HepG2 (cell line): ENCODE measurements around the gene ART5. TPM values are rescaled to one million over a fixed set of nuclear protein-coding genes. Genes with fewer than 3 reads are reported as not detected.

Experiments used
- AKNA ChIP-seq: sonication (generic); formaldehyde crosslinking; IDR thresholded peaks from 2 replicates; pipeline ENCODE4 v1.4.0; 2020; ENCODE audit warnings: missing genetic modification reagents, borderline replicate concordance
- BATF2 ChIP-seq: sonication (generic); formaldehyde crosslinking; IDR thresholded peaks from 2 replicates; pipeline ENCODE4 v1.8.0; 2022; ENCODE audit warnings: mild to moderate bottlenecking, missing genetic modification reagents, moderate library complexity
- ETS1 ChIP-seq: sonication (generic); formaldehyde crosslinking; IDR thresholded peaks from 2 replicates; pipeline ENCODE4 v1.4.0; 2020; ENCODE audit warnings: missing genetic modification reagents
- GABPA ChIP-seq, 2 experiments: IDR thresholded peaks; 2 replicates each; pipeline ENCODE4 v1.6.1; 2011 to 2016; ENCODE audit warnings: low read depth in 2 of 2, low read length in 1 of 2, missing biosample characterization in 1 of 2, missing genetic modification characterization in 1 of 2
- HOXA3 ChIP-seq: sonication (generic); formaldehyde crosslinking; IDR thresholded peaks from 2 replicates; pipeline ENCODE4 v1.5.0; 2020; ENCODE audit warnings: missing genetic modification reagents
- NCOA2 ChIP-seq: sonication (generic); formaldehyde crosslinking; IDR thresholded peaks from 2 replicates; pipeline ENCODE4 v1.8.0; 2022; ENCODE audit warnings: inconsistent platforms
- PHB2 ChIP-seq: fragments of 450-650 bp; IDR thresholded peaks from 2 replicates; pipeline ENCODE4 v1.6.1; 2018; ENCODE audit not compliant: partially characterized antibody
- SIN3B ChIP-seq: fragments of 150-350 bp; IDR thresholded peaks from 2 replicates; pipeline ENCODE4 v1.6.1; 2014; ENCODE audit warnings: low read length
- TCF12 ChIP-seq, 2 experiments: fragments of 450-650 bp in 1 of 2; sonication (generic) in 1 of 2; formaldehyde crosslinking in 1 of 2; IDR thresholded peaks; 2 replicates each; pipeline versions ENCODE4 v1.6.1 to v1.8.0; 2017 to 2022; ENCODE audit warnings: antibody characterized with exemption in 1 of 2, mild to moderate bottlenecking in 1 of 2, missing genetic modification reagents in 1 of 2, moderate library complexity in 1 of 2
- THAP9 ChIP-seq: sonication (generic); formaldehyde crosslinking; IDR thresholded peaks from 2 replicates; pipeline ENCODE4; 2020; ENCODE audit warnings: missing genetic modification reagents, mild to moderate bottlenecking, borderline replicate concordance
- ZNF232 ChIP-seq: sonication (generic); formaldehyde crosslinking; IDR thresholded peaks from 2 replicates; pipeline ENCODE4 v1.4.0; 2020; ENCODE audit warnings: missing genetic modification reagents, borderline replicate concordance
- ZNF354B ChIP-seq: sonication (generic); formaldehyde crosslinking; IDR thresholded peaks from 2 replicates; pipeline ENCODE4 v1.8.0; 2022; ENCODE audit warnings: mild to moderate bottlenecking, missing genetic modification reagents
- ZNF543 ChIP-seq: sonication (generic); formaldehyde crosslinking; IDR thresholded peaks from 2 replicates; pipeline ENCODE4 v1.4.0; 2020; ENCODE audit warnings: mild to moderate bottlenecking, missing genetic modification reagents
- ZNF563 ChIP-seq: sonication (generic); formaldehyde crosslinking; IDR thresholded peaks from 2 replicates; pipeline ENCODE4 v1.8.0; 2022; ENCODE audit warnings: mild to moderate bottlenecking, moderate library complexity, missing genetic modification reagents
- ZNF777 ChIP-seq: sonication (generic); formaldehyde crosslinking; IDR thresholded peaks from 2 replicates; pipeline ENCODE4 v1.4.0; 2020; ENCODE audit warnings: missing genetic modification reagents
- ZNF788 ChIP-seq: sonication (generic); formaldehyde crosslinking; IDR thresholded peaks from 2 replicates; pipeline ENCODE4 v1.5.0; 2020; ENCODE audit warnings: mild to moderate bottlenecking, missing genetic modification reagents, borderline replicate concordance
- polyA plus RNA-seq, 8 experiments: library from polyadenylated mRNA; depleted of rRNA in 3 of 8; stranded (reverse) in 7 of 8; unstranded in 1 of 8; fragments of >200 nt; fragmentation: Illumina TruSeq in 4 of 8; extraction: Trizol in 4 of 8; gene quantifications; 2 replicates each; pipeline versions ENCODE4 v1.2.1 to v1.2.3, GENCODE V29; 2011 to 2016; ENCODE audit warnings: low read depth in 4 of 8, missing spikeins in 1 of 8, mixed read lengths in 1 of 8; ENCODE audit not compliant: insufficient read depth in 1 of 8
- total RNA-seq, 5 experiments: library from RNA; depleted of rRNA; stranded (reverse); fragments of >200 nt; fragmentation: Illumina TruSeq; extraction: Trizol; gene quantifications; 2 replicates each; pipeline ENCODE4 v1.2.3, GENCODE V29; 2016; ENCODE audit warnings: low read depth in 1 of 5

The ART5 gene
- total and polyA plus RNA-seq, 2 of the 13 experiments (the other 11 are each of a cell fraction or from before 2014, with no cell fraction given) = 0.55 to 0.93 TPM

- TF ChIP-seq BATF2 (CRISPR knock-in tag) (no peak), GABPA (IDR thresholded peaks at IDR 0.05; ENCODE audit: low read depth, low read length) (no peak), GABPA (CRISPR knock-in tag; IDR thresholded peaks at IDR 0.05; ENCODE audit: low read depth) (no peak), THAP9 (no peak), ZNF232 (peak; percentile 67; the same call in 1 of the 2 replicates), ZNF777 (CRISPR knock-in tag) (peak; percentile 44; the same call in 1 of the 2 replicates), ZNF563 (CRISPR knock-in tag) (0 out of 2 replicates have a peak, but pooled peaks have one; percentile 28), ZNF543 (CRISPR knock-in tag) (peak; percentile 58; the same call in 1 of the 2 replicates), SIN3B (no peak), NCOA2 (CRISPR knock-in tag) (no peak), HOXA3 (CRISPR knock-in tag) (peak; percentile 60), PHB2 (no peak), TCF12 (IDR thresholded peaks at IDR 0.05) (no peak), TCF12 (CRISPR knock-in tag; IDR thresholded peaks at IDR 0.05) (no peak), ETS1 (no peak), ZNF354B (CRISPR knock-in tag) (no peak), AKNA (no peak), ZNF788 (CRISPR knock-in tag) (0 out of 2 replicates have a peak, but pooled peaks have one; percentile 5)
Observed at GRCh38 chr11:3642071-3642951, 519 bp upstream of the ART5 start (continued).
